Hepatocyte (in vitro differentiated cells): ENCODE results near the gene LUC7L2. TPM values are rescaled to one million over a fixed set of nuclear protein-coding genes. Genes with fewer than 3 reads are reported as not detected.

Experiments
- DNase-seq: peaks from one replicate; pipeline ENCODE4 v3.0.0-alpha.2; 2016; ENCODE audit warnings: low spot score
- H2AFZ ChIP-seq: fragments of 200-600 bp; sonication (generic); 2 replicates; pipeline ENCODE4 v1.6.0; 2016; ENCODE audit warnings: antibody characterized with exemption, mild to moderate bottlenecking
- H3K27ac ChIP-seq: fragments of 200-600 bp; sonication (generic); 2 replicates; pipeline ENCODE4 v1.5.1; 2016; ENCODE audit warnings: mild to moderate bottlenecking
- H3K27me3 ChIP-seq: fragments of 200-600 bp; sonication (generic); 2 replicates; pipeline ENCODE4 v1.6.1; 2016
- H3K36me3 ChIP-seq: fragments of 200-600 bp; sonication (generic); replicated peaks from 2 replicates; pipeline ENCODE4 v1.5.1; 2016; ENCODE audit warnings: low read depth; ENCODE audit not compliant: insufficient read depth
- H3K4me1 ChIP-seq: fragments of 200-600 bp; sonication (generic); 2 replicates; pipeline ENCODE4 v1.5.1; 2016; ENCODE audit warnings: mild to moderate bottlenecking, moderate library complexity; ENCODE audit not compliant: insufficient read depth
- H3K4me2 ChIP-seq: fragments of 200-600 bp; sonication (generic); 2 replicates; pipeline ENCODE4 v1.6.0; 2016
- H3K4me3 ChIP-seq: fragments of 200-600 bp; sonication (generic); 2 replicates; pipeline ENCODE4 v1.5.1; 2016; ENCODE audit warnings: mild to moderate bottlenecking
- H3K79me2 ChIP-seq: fragments of 200-600 bp; sonication (generic); 2 replicates; pipeline ENCODE4 v1.6.0; 2017; ENCODE audit warnings: mild to moderate bottlenecking
- H3K9me2 ChIP-seq: fragments of 200-600 bp; sonication (generic); replicated peaks from 2 replicates; pipeline ENCODE4 v1.6.0; 2017; ENCODE audit warnings: mild to moderate bottlenecking; ENCODE audit not compliant: insufficient read depth
- H3K9me3 ChIP-seq: fragments of 200-600 bp; sonication (generic); 2 replicates; pipeline ENCODE4 v1.5.1; 2016; ENCODE audit warnings: low read depth, mild to moderate bottlenecking
- H4K20me1 ChIP-seq: fragments of 200-600 bp; sonication (generic); 2 replicates; pipeline ENCODE4 v1.6.0; 2016; ENCODE audit warnings: mild to moderate bottlenecking; ENCODE audit not compliant: insufficient read depth, poor library complexity, severe bottlenecking
- CTCF ChIP-seq: fragments of 200-600 bp; sonication (generic); IDR thresholded peaks from 2 replicates; pipeline ENCODE4 v1.5.1; 2016; ENCODE audit warnings: antibody characterized with exemption, mild to moderate bottlenecking; ENCODE audit not compliant: poor library complexity
- EZH2 ChIP-seq: fragments of 200-600 bp; sonication (generic); IDR thresholded peaks from 2 replicates; pipeline ENCODE4 v1.6.1; 2016; ENCODE audit warnings: antibody characterized with exemption, mild to moderate bottlenecking, borderline replicate concordance
- EZH2phosphoT487 ChIP-seq: fragments of 200-600 bp; sonication (generic); IDR thresholded peaks from one replicate; pipeline ENCODE4 v1.6.1; 2018; ENCODE audit warnings: antibody characterized with exemption, mild to moderate bottlenecking, low read depth, moderate library complexity; ENCODE audit not compliant: unreplicated experiment, severe bottlenecking
- WGBS: methylation state at CpG from one replicate; pipeline ENCODE4 v1.1.6; 2016; ENCODE audit warnings: low lambda C conversion rate; ENCODE audit errors: missing lambda C conversion rate; 5-methylcytosine and 5-hydroxymethylcytosine counted together
- polyA plus RNA-seq: library from polyadenylated mRNA; unstranded; fragments of >200 nt; fragmentation: Nextera tagmentation; extraction: Ambion mirVana; gene quantifications from 2 replicates; pipeline ENCODE4 v1.2.1, GENCODE V29; 2016
- small RNA-seq: library from RNA; depleted of rRNA; stranded (forward); fragments of <200 nt; gene quantifications from one replicate; pipeline ENCODE3, GENCODE V24; 2014
- total RNA-seq: library from RNA; depleted of rRNA; stranded (reverse); fragments of >200 nt; gene quantifications from 2 replicates; pipeline ENCODE4 v1.2.3, GENCODE V29; 2014

The LUC7L2 gene
- total and polyA plus RNA-seq, 2 experiments from 2014 or later = 68.6 to 76.4 TPM

- H3K9me3 ChIP-seq = no peaks in the 10 kb centered on the region
- no peak for DNase-seq
- TF ChIP-seq EZH2phosphoT487 (no peak), CTCF (no peak), EZH2 (no peak)
- H4K20me1 ChIP-seq = no peaks in the 10 kb centered on the region
- no peaks in the 10 kb centered on the region for H3K36me3 ChIP-seq
- 64% methylated on average over 7 of the region's 7 CpGs for WGBS
- H3K9me2 ChIP-seq = no peaks in the 10 kb centered on the region
- H3K27ac ChIP-seq = no peak overlapping the region
- no peak overlapping the region for H3K4me3 ChIP-seq
- H3K79me2 ChIP-seq = no peaks in the 10 kb centered on the region
- H3K27me3 ChIP-seq = no peaks in the 10 kb centered on the region
- H2AFZ ChIP-seq = no peak overlapping the region
- no peak overlapping the region for H3K4me2 ChIP-seq
- no peaks in the 10 kb centered on the region for H3K4me1 ChIP-seq
Measured at GRCh38 chr7:139471740-139472353, 112.2 kb downstream of the LUC7L2 start.

Small RNAs within 50 kb of the gene (small RNA-seq; reads per million reads assigned to genes)
- gene RNU6-206P = not detected
- not detected for gene RNU6-911P

Other genes starting within 250 kb of the LUC7L2 start
- 12.6 and 12.9 TPM in 2 replicates for gene UBN2, start 128.7 kb upstream of the LUC7L2 start, total RNA-seq
- gene UBN2, start 128.7 kb upstream of the LUC7L2 start, polyA plus RNA-seq = 4.5 and 5.1 TPM in 2 replicates
- 5.0 and 12.9 TPM in 2 replicates for gene FMC1, start 18.6 kb upstream of the LUC7L2 start, total RNA-seq
- gene FMC1, start 18.6 kb upstream of the LUC7L2 start, polyA plus RNA-seq = 43.4 and 46.7 TPM in 2 replicates
- gene KLRG2, start 123.8 kb downstream of the LUC7L2 start, total RNA-seq = 0.08 and 0.23 TPM in 2 replicates
- gene KLRG2, start 123.8 kb downstream of the LUC7L2 start, polyA plus RNA-seq = 0.07 TPM in 1 of 2 replicates, not detected in the other
- gene CLEC2L, start 163.8 kb downstream of the LUC7L2 start, total RNA-seq = not detected in 2 replicates
- not detected in 2 replicates for gene CLEC2L, start 163.8 kb downstream of the LUC7L2 start, polyA plus RNA-seq